Right lobe of liver (tissue), 4 donors: ENCODE results near the gene ACTL9.

Experiments used
- POLR2A ChIP-seq: fragments of 450-650 bp; IDR thresholded peaks from one replicate; pipeline ENCODE4 v1.6.1; 2017; ENCODE audit warnings: antibody characterized with exemption, mild to moderate bottlenecking
- TF ChIP-seq, protein P1 (sequence below), 4 donors: fragments of 200-600 bp in 3 of 4; fragments of 450-650 bp in 1 of 4; IDR thresholded peaks; one replicate each; pipeline versions ENCODE4 v1.5.1 to v1.8.0; 2016 to 2022; ENCODE audit warnings: antibody characterized with exemption in 4 of 4, mild to moderate bottlenecking in 2 of 4
- donor health status: DM: no; HTN: no; CAD: no.
- donor health status: DM: no; HTN: no; CAD: no.
- donor health status: DM: no; HTN: yes; CAD: no.

DNA sequence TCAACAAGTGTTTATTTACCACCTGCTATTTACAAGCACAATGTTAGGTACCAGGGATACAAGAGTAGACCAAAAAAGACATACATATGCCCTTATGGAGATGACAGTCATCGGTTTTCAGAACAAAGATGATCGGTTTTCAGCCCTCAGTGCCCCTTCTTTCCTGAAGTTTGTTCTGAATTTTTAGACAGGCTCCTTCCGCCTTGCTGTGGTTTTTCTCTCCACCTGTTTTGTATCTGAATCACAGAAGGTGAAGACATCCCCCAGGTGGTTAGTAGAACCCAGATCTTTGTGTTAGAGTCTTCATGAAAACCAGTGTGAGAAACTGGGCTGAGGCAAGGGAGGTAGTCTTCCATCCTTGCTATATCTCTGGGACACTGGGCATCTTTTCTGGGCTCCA is 23.5 kb downstream of the ACTL9 start:
- no peak for TF ChIP-seq POLR2A
- TF ChIP-seq, protein P1, sequence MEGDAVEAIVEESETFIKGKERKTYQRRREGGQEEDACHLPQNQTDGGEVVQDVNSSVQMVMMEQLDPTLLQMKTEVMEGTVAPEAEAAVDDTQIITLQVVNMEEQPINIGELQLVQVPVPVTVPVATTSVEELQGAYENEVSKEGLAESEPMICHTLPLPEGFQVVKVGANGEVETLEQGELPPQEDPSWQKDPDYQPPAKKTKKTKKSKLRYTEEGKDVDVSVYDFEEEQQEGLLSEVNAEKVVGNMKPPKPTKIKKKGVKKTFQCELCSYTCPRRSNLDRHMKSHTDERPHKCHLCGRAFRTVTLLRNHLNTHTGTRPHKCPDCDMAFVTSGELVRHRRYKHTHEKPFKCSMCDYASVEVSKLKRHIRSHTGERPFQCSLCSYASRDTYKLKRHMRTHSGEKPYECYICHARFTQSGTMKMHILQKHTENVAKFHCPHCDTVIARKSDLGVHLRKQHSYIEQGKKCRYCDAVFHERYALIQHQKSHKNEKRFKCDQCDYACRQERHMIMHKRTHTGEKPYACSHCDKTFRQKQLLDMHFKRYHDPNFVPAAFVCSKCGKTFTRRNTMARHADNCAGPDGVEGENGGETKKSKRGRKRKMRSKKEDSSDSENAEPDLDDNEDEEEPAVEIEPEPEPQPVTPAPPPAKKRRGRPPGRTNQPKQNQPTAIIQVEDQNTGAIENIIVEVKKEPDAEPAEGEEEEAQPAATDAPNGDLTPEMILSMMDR (IDR thresholded peaks at IDR 0.05), result no peak
